T-helper 2 cell treated with Interferon-gamma antibody and Interleukin-4, amounts not matched to agents 100 ng/mL and 5 ng/mL, for 36 hours (primary cell): ENCODE results near the gene TMEM270. TPM values are rescaled to one million over a fixed set of nuclear protein-coding genes. Genes with fewer than 3 reads are reported as not detected.
"Not testable (repeated sequence)": the region's sequence is repeated elsewhere in the genome, so short reads cannot be mapped to it uniquely, and the experiment has no call there.

Experiments used
- intact Hi-C: fragments of 100-400 bp; cut with micrococcal nuclease; formaldehyde crosslinking; loops from one replicate; pipeline ENCODE4 v1.15.1; 2023
- total RNA-seq: library from RNA; stranded (reverse); gene quantifications from 2 replicates; pipeline ENCODE4 v1.2.3, GENCODE V29; 2022

TMEM270 gene
- total RNA-seq, 1 donor from 2014 or later, result not detected

DNA sequence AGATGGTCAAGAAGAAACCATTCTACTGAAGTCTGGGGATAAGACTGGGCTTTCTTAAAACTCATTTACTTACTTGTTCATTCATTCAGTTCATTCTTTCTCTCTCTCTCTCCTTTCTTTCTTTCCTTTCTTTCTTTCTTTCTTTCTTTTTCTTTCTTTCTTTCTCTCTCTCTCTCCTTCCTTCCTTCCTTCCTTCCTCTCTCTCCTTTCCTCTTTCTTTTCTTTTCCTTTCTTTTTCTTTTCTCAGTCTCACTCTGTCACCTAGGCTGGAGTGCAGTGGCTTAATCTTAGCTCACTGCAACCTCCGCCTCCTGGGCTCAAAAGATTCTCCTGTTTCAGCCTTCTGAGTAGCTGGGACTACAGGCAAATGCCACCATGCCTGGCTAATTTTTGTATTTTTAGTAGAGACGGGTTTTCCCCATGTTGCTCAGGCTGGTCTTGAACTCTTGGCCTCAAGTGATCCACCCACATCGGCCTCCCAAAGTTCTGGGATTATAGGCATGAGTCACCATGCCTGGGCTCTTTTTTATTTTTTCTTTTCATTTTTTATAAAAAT lies 24.0 kb downstream of the TMEM270 start:
- intact Hi-C loops, result not testable (repeated sequence)

DNA sequence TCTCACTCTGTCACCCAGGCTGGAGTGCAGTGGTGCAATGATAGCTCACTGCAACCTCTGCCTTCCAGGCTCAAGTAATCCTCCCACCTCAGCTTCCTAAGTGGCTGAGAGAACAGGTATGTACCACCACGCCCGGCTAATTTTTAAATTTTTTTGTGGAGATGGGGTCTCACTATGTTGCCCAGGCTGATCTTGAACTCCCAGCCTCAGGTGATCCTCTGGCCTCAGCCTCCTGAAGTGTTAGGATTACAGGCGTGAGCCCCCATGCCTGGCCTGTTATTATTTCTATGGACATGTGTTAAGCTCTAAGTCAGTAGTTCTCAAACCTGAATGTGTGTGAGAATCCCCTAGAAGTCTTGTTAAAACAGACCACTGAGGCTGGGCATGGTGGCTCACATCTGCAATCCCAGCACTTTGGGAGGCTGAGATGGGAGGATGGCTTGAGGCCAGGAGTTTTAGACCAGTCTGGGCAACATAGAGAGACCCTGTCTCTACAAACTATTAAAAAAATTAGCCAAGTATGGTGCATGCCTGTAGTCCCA lies 24.5 kb downstream of the TMEM270 start:
- intact Hi-C loops, result no loop called here

DNA sequence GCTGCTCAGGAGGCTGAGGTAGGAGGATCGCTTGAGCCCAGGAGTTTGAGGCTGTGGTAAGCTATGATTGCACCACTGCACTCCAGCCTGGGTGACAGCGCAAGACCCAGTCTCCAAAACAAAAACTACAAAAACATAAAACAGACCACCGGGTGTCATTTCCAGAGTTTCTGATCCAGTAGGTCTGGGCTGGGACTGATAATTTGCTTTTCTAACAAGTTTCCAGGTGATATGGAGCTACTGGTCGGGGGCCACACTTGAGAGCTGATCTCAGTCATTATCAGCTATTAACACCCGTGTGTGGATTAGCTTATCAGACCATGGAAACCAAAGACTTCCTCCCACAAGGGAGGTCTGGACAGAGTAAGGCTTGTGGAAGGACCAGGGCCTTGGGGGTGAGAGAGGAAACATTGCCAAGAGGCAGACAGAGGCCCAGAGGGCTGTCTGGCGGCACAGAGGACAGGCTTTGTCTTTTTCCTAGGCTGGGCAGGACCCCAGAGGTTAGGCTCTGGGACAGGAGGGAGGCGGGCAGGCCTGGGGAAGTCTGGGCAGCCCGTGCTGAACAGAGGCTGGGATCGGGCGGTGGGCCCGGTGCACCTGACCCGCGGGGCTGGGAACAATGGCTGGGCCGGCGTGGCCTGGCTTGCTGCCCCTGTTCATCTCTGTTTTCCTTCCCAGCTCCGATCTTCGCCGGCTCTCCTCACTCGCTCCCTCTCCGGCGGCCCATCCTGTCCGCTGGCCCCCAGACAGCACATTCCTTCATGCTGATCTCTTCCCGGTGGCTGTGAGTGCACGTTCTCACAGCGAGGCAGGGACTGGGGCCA lies 25.2 kb downstream of the TMEM270 start:
- intact Hi-C loops, result no loop called here

DNA sequence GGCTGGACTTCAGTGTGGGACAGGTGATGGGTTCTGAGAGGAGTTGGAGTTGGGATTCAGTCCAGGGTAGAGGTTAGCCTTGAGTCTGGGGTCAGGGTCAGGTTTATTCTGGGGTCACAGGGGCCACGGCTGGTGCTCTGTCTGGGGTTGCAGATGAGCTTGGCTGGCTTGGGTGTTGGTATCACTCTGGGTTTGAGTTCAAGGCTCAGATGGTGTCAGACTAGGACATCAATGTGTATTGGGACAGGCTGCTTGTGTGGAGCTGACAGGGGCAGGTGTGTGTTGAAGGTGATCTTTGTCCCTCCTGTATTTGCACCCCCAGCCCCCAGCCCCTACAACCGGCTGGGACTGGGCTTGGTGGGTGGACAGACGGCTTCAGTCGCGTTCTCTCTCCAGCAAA lies 26.8 kb downstream of the TMEM270 start:
- intact Hi-C loops, result no loop called here

DNA sequence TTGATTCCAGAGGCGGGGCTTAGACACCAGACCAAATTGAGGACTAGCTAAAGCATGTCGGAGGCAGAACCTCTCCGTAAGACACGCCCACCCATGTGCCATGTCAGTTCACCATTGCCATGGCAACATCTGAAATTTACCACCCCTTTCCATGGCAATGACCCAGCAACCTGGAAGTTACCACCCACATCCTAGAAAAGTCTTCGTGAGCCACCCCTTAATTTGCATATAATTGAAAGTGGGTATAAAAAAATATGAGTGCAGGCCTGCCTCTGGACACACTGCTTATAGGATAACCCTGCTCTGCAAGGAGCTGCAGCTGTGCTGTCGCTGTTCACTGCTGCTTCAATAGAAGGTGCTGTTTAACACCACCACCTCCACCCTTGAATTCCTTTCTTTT lies 28.0 kb downstream of the TMEM270 start:
- intact Hi-C loops, result no loop called here

DNA sequence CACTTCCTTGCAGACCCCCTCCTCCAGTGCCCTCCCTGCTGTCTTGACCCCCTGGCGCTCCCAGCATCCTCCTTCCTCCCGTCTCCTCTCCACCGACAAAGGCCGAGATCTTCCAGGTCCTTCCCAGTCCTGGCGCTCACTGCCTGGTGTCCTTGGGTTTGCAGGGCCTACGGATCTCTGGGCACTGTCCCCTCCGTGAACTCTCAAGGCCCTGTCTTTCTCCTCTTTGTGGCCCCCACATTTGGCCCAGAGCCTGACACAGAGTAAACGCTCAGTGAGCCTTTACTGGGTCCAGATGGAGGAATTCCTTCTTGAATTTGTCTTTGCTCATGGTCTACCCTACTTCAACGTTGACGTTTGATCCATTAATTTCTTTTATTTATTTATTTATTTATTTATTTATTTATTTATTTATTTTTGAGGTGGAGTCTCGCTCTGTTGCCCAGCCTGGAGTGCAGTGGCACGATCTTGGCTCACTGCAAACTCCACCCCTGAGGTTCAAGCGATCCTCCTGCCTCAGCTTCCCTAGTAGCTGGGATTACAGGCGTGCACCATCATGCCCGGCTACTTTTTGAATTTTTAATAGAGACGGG lies 29.7 kb downstream of the TMEM270 start:
- intact Hi-C loops, result no loop called here

DNA sequence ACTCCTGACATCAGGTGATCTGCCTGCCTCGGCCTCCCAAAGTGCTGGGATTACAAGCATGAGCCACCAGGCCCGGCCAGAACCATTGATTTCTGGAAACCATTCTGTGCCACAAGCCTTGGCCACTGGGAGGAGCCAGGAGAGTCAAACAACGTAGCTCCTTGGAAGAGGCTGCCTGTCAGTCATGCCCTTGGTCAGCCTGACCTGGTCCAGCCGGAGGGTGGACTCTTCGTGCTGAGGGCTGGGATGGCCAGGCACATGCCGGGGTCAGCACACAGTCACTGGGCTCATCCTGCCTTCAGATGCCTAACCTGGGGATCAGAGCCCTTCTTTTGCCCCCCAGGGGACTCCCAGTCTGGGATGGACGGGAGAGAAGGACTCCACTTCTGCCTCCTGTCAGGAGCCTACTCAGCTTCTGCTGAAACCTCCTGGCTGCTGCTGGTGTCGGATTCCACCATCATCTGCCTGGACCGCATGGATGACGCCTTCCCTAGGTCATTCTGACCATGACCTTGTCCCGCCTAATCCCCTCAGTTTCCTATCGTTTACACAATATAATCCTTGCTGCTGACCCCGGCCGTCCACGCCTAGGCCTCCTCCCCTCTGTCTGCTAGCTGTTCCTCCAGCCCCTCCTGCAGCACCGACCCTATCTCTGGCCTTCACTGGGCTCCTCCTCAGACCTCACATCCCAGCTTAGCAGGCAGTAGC lies 30.4 kb downstream of the TMEM270 start:
- intact Hi-C loops, result no loop called here

DNA sequence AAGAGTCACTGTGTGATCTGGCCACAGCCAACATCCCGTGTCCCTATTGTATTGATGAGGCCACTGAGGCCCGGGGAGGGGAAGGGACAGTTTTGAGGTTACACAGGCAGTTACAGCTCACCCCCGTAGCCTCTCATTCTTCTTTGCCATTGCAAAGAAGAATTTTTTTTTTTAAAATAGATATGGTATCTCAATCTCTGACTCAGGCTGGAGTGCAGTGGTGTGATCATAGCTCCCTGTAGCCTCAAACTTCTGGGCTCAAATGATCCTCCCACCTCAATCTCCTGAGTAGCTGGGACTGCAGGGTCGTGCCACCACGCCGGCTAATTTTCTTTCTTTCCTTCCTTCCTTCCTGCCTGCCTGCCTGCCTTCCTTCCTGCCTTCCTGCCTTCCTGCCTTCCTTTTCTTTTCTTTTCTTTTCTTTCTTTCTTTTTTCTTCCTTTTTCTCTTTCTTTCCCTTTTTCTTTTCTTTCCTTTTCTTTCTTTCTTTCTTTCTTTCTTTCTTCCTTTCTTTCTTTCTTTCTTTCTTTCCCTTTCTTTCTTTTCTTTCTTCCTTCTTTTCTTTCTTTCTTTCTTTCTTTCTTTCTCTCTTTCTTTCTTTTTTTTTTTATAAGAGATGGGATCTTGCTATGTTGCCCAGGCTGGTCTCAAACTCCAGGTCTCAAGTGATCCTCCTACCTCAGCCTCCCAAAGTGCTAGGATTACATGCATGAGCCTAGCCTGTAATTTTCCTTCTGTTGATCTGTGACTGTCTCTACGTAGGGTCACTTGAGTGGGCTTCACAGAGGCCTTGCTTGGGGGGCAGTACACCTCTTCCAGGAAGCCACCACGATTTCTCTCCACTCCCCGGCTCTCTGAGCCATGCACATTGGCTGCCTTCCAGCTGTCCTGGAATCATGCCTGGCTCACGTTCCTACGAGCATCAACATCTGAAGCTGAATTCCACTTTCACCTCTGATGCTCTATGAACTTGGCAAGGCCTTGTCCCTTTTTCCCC lies 31.3 kb downstream of the TMEM270 start:
- intact Hi-C loops, result no loop called here

DNA sequence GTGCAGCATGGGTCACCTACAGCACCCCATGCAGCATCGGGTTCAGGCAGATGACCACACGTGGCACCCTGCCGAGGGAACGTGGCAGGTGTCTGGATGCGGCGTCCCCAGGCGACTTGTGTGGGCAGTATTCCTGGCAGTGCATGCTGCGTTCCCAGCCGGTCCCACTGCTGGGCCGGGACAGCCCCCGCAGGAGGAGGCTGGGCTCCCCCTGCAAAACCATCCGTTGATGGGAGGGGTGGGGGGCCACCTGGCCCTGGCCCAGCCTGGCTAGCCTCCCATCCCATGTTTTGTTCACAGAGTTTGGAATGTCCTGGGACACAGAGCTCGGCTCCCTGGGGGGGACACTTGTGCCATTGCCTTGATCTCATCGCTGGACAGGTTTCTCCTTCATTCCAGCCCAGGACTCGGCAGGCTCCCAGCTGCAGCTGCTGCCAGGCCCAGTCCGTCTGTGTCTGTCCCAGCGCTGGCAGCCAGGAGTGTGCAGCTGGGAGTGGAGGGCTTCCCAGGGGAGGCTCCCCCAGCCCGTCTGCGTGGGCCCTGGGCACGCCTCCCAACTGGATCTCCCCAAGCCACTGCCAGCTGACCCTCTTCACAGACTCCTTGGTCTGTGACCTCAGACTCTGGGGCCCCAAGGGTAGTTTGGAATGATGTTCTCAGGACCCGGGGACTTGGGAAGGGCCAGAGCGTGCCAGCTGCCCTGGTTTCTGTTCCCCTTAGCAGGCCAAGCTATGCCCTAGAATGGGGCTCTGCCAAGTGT lies 32.6 kb downstream of the TMEM270 start:
- intact Hi-C loops, result no loop called here

DNA sequence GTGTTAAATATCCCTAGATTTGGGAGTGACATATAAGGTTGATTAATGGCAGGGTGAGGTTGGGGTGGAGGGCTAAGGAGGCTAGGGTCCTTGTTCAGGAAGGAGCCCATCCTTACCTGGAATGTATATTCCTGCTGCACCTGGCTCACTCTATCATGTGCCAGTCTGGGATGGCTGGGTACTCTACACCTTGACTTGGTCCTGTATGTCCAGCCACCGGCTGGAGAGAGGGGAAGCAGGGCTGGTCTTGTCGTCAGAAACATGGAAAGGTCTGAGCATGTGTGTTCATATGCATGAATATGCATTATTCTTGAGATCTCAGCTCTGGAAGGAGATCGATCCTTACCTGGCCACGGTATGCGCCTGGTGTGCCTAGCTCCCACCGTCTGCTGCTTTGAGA lies 33.2 kb downstream of the TMEM270 start:
- intact Hi-C loops, result no loop called here

DNA sequence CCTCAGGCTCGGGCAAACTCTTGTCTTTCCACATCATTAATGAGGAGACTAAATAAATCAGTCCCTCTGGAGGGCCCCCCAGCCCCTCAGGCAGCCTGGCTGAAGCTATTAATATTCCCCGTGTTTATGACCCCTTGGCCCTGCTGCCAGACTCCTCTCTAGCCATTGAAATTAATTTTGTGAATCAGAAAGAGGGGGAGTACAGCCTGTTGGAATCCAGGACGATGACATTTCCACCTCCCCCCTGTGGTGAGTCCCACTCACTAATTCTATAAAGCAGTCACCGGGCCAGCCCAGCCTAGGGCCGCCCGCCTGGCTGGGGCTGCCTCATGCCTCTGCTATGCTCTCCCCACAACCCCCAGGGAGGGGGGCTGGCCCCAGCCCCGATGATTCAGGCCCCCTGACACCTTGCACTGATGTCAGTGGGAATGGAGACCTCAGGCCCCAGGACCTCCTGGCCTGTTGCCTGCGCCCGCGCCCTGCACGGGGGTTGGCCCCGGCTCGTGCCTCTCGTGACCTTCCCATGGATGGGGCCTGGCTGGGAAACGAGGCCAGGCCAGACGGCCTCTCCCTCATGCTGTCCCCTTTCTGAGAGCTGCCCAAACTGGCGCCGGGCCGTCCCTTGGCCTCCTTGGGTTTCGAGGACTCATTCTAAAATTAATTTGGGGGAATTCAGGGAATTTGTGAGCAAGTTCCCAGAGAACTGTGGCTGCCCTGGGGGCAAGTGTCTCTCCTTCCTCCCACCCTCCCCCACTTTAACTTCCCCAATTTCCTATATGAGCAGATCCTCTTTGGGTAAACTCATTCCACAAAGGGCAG lies 34.0 kb downstream of the TMEM270 start:
- intact Hi-C loops, result no loop called here

DNA sequence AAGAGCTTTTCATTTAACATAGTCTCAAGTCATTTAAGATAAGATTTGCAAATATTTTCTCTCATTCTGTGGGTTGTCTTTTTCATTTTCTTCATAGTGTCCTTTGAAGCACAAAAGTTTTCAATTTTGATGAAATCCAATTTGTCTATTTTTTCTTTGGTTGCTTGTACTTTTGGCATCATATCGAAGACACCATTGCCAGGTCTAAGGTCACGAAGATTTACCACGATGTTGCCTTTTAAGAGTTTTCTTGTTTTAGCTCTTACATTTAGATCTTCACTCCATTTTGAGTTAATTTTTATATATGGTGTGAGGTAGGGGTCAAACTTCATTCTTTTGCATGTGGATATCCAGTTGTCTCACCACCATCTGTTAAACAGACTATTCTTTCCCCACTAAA lies 34.7 kb downstream of the TMEM270 start:
- intact Hi-C loops, result no loop called here

DNA sequence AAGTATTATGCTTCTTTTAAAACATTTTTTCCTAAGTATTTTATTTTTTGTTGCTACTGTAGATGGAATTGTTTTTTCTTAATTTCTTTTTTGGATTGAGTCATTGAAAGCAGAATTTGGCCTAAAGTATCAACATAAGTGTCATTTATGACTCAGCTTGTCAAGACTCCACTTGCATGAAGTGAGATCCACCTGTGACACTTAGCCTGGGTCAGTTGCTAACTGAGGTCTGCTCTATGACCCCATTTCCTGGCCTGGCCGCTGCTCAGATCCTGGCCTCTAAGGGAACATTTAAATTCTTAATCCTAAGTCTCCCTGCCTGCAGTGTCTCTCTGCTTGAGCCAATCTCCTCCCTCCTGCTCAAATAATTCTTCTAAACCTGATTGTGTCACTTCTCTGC lies 35.5 kb downstream of the TMEM270 start:
- intact Hi-C loops, result no loop called here

DNA sequence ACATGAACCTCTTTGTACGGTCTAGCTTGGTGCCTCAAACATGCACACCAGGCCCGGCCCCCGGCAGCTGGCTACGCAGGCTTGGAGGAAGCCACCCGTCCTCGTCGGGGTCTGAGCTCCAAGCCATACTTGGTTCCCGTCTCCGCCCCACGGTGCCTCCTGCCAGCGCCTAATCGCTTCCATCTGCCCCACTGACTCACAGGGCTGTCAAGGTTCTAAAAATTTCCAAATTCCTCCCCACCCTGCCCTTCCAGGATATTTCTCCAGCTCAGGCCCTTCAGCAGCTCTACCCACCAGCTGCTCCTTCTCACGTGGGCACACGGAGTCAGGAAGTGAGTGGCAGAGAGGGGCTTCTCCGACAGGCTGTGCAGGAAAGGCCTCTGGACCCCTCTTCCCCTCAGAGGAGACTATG lies 38.8 kb downstream of the TMEM270 start:
- intact Hi-C loops, result no loop called here

DNA sequence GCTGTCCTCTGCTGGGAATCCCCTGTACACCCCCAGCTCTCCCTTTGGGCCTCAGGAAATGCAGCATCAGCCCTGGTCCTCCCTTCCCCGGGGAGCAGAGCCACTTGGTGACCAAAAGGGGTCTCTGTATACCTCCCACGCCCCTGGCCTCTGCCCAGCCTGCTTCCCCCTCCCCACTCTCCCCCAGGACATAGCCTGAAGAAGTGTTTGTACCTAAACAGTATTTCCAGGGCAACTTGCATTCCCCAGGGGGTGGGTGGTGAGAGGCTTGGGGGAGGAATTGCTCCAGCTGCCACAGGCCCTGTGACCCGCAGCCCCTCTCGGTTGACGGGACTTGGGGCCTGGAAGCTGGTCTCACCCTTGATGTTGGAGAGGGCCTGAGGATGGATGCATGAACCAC lies 39.3 kb downstream of the TMEM270 start:
- intact Hi-C loops, result no loop called here

DNA sequence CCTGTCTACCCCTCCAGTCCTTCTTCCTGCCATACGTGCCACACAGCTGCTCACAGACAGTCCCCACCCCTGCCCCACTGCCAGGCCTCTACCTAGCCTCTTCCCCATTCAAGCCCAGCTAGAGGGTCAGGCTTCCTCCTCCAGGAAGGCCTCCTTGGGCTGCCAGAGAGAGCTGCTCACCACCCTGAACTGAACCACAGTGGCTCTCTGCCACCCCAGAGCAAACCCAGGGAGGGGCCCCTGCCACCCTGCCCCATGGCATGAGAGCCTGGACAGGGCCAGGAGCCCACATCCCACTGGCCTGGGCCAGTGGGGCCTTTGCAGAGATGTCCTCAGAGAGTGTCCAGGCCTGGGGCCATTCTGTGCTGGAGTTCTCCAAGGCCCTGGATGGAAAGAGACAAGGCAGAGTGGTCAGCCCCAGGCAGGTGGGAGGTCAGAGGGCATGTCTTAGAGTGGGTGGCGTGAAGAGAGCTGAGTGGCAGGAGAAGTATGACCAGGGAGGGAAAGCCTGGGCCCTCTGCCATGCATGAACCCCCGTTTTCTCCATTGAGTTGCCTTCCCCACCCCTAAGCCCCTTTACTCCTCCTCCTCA lies 40.4 kb downstream of the TMEM270 start:
- intact Hi-C loops, result no loop called here

DNA sequence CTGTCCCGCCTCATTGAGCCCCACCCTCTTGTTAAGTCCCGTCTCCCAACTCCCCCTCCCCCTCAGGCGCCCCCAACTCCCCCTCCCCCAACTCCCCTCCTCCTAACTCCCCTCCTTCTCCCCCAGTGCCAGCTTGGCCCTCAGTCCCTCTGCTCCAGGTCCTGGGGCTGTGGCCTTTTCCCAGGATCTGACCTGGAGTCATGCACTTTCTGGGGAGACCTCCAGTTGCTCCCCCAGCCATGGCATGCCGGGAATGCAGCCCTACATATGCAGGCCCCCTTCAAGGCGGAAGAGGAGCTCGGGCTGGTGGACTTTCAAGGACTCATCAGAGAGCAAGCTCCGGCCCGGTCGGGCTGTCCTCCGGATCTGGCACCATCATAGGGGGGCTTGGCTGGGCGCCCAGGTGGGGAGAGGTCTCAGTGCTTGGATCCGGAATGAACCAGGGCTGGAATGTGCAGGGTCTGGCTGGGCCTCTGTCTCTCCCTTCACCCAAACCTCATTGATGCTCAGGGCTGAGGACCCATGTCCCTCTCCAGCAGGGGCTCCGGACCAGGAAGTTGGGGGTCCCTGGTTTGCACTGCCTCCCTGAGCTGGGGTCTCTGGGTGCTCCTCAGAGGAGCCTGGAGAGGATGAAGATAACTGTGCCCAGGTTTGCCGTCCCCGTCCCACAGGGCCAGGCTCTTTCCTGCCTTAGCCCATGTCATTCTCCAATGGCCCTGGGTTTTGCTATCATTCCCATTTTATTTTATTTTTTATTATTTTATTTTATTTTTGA lies 41.1 kb downstream of the TMEM270 start:
- intact Hi-C loops, result no loop called here
